ENCODE results near the gene TMEM144.

Gene TMEM144

GRCh38 chr4:158209825-158210807, at the start of gene TMEM144:
Gene TMEM144, plus strand, starts transcription at chr4:158210486. Its CDS starts 2,182 bp downstream, at chr4:158212668.
- DNase-seq (ENCODE audit: low read depth), result no peak

- DNase-seq (ENCODE audit: low read depth), result no peak
These were observed 48.5 kb upstream of the TMEM144 start for GRCh38 chr4:158161551-158162354.

GRCh38 chr4:158162631-158163030, 47.7 kb upstream of the TMEM144 start:
- DNase-seq (ENCODE audit: low read depth), result no peak

- no peak for DNase-seq (ENCODE audit: low read depth)
These were observed 46.1 kb upstream of the TMEM144 start for GRCh38 chr4:158163941-158164767.

GRCh38 chr4:158164768-158165213, 45.5 kb upstream of the TMEM144 start:
- no peak for DNase-seq (ENCODE audit: low read depth)

- DNase-seq (ENCODE audit: low read depth), result no peak
These were observed 43.6 kb upstream of the TMEM144 start for GRCh38 chr4:158166701-158167100.

- DNase-seq (ENCODE audit: low read depth), result no peak
These were observed 41.7 kb upstream of the TMEM144 start for GRCh38 chr4:158168606-158169005.

- no peak for DNase-seq (ENCODE audit: low read depth)
These were observed 40.8 kb upstream of the TMEM144 start for GRCh38 chr4:158169506-158169905.

- no peak for DNase-seq (ENCODE audit: low read depth)
These were observed 40.2 kb upstream of the TMEM144 start for GRCh38 chr4:158169931-158170690.

GRCh38 chr4:158170691-158171561, 39.4 kb upstream of the TMEM144 start:
- no peak for DNase-seq (ENCODE audit: low read depth)

GRCh38 chr4:158172261-158173258, 37.7 kb upstream of the TMEM144 start, which contains the start of gene GASK1B:
Gene GASK1B, minus strand, starts transcription at chr4:158173025. Its CDS starts 1,650 bp downstream, at chr4:158171375.
- no peak for DNase-seq (ENCODE audit: low read depth)

GRCh38 chr4:158176108-158176507, 34.2 kb upstream of the TMEM144 start:
- DNase-seq (ENCODE audit: low read depth), result no peak

GRCh38 chr4:158176776-158177175, 33.5 kb upstream of the TMEM144 start:
- DNase-seq (ENCODE audit: low read depth), result no peak

- DNase-seq (ENCODE audit: low read depth), result no peak
These were observed 30.8 kb upstream of the TMEM144 start for GRCh38 chr4:158179465-158179864.

GRCh38 chr4:158181906-158182305, 28.4 kb upstream of the TMEM144 start:
- no peak for DNase-seq (ENCODE audit: low read depth)

GRCh38 chr4:158182736-158183135, 27.6 kb upstream of the TMEM144 start:
- no peak for DNase-seq (ENCODE audit: low read depth)

GRCh38 chr4:158186815-158187214, 23.5 kb upstream of the TMEM144 start:
- no peak for DNase-seq (ENCODE audit: low read depth)

- DNase-seq (ENCODE audit: low read depth), result no peak
These were observed 20.9 kb upstream of the TMEM144 start for GRCh38 chr4:158189422-158189821.

- DNase-seq (ENCODE audit: low read depth), result no peak
These were observed 19.6 kb upstream of the TMEM144 start for GRCh38 chr4:158190718-158191117.

All from activated T-helper 1 cell treated with Interleukin-2 at 50 U/mL for 16 hours (primary cell).